ENCODE measurements around the gene LRIG1. TPM values are rescaled to one million over a fixed set of nuclear protein-coding genes. Genes with fewer than 3 reads are reported as not detected.

LRIG1 gene
- total and polyA plus RNA-seq, 2 donors from 2014 or later: 8.2 to 20.6 TPM

DNA sequence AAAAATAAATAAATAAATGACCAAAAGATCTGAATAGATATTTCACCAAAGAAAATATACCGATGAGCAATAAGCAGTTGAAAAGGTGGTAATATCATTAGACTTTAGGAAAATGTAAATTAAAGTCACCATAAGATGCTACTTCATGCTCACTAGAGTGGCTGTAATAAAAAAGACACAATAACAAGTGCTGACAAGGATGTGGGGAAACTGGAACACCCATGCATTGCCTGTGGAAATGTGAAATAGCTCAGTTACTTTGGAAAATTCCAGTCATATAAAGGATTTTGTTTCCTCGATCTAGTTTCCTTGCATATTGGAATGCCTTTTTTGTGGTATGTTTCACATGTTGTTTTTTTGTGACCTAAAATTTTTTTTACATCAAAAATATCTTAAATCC is 36.0 kb upstream of the LRIG1 start:
- no peaks in the 10 kb centered on the region for H3K36me3 ChIP-seq (ENCODE audit: control insufficient read depth in 2 of 3, insufficient read depth in 3 of 3, low read length in 3 of 3)
- H3K4me3 ChIP-seq (ENCODE audit: low read length in 3 of 3): no peak overlapping the region
- H3K27me3 ChIP-seq (ENCODE audit: control insufficient read depth, insufficient read depth, low read length): no peaks in the 10 kb centered on the region
- H3K27ac ChIP-seq (ENCODE audit: low read depth in 2 of 2, low read length in 2 of 2): no peak overlapping the region
- no peak for DNase-seq
- FAIRE-seq: no peak
- TF ChIP-seq, protein P1, sequence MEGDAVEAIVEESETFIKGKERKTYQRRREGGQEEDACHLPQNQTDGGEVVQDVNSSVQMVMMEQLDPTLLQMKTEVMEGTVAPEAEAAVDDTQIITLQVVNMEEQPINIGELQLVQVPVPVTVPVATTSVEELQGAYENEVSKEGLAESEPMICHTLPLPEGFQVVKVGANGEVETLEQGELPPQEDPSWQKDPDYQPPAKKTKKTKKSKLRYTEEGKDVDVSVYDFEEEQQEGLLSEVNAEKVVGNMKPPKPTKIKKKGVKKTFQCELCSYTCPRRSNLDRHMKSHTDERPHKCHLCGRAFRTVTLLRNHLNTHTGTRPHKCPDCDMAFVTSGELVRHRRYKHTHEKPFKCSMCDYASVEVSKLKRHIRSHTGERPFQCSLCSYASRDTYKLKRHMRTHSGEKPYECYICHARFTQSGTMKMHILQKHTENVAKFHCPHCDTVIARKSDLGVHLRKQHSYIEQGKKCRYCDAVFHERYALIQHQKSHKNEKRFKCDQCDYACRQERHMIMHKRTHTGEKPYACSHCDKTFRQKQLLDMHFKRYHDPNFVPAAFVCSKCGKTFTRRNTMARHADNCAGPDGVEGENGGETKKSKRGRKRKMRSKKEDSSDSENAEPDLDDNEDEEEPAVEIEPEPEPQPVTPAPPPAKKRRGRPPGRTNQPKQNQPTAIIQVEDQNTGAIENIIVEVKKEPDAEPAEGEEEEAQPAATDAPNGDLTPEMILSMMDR (IDR thresholded peaks at IDR 0.05; ENCODE audit: borderline replicate concordance, extremely low read depth, insufficient read depth): no peak
- no peaks in the 10 kb centered on the region for H3K4me1 ChIP-seq (ENCODE audit: control insufficient read depth in 2 of 3, insufficient read depth in 2 of 3, low read depth in 1 of 3, low read length in 3 of 3)
- intact Hi-C loops (cut with DNase I): no loop called here
- H3K9me3 ChIP-seq (ENCODE audit: control insufficient read depth in 2 of 3, insufficient read depth in 1 of 3, low read length in 3 of 3): no peaks in the 10 kb centered on the region
- H3K9ac ChIP-seq (ENCODE audit: low read length in 3 of 3): no peak overlapping the region

DNA sequence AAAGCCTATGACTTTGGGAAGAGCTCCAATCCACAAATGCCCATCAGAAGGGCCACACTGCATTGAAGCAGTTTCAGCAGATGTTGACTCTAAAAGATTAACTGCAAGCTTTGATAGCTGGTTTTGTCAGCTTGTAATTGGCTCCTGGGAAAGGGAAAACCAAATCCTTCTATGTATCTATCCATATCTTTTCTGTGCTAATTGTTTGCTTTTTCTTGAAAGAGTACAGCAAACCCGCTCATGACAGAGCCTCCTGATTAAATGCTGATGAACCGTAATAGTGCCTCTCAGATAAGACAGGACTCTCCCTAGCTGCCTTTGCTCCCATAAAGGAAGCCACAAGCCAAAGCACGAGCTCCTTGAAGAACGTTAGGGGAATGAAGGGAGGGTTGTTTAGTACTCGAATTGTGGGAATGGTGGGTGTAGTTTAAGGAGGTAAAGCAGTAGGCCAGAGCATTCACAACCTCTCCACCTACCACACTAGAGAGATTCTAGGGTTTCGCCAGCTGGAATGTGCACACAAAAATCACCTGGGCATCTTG is 33.6 kb upstream of the LRIG1 start:
- H3K4me1 ChIP-seq (ENCODE audit: control insufficient read depth in 2 of 3, insufficient read depth in 2 of 3, low read depth in 1 of 3, low read length in 3 of 3): no peaks in the 10 kb centered on the region
- H3K27me3 ChIP-seq (ENCODE audit: control insufficient read depth, insufficient read depth, low read length): no peaks in the 10 kb centered on the region
- intact Hi-C loops (cut with DNase I): no loop called here
- TF ChIP-seq, protein P1 (IDR thresholded peaks at IDR 0.05; ENCODE audit: borderline replicate concordance, extremely low read depth, insufficient read depth): no peak
- no peaks in the 10 kb centered on the region for H3K9me3 ChIP-seq (ENCODE audit: control insufficient read depth in 2 of 3, insufficient read depth in 1 of 3, low read length in 3 of 3)
- H3K27ac ChIP-seq (ENCODE audit: low read depth in 2 of 2, low read length in 2 of 2): no peak overlapping the region
- H3K9ac ChIP-seq (ENCODE audit: low read length in 3 of 3): no peak overlapping the region
- H3K4me3 ChIP-seq (ENCODE audit: low read length in 3 of 3): no peak overlapping the region
- FAIRE-seq (no peak), DNase-seq (no peak)
- no peaks in the 10 kb centered on the region for H3K36me3 ChIP-seq (ENCODE audit: control insufficient read depth in 2 of 3, insufficient read depth in 3 of 3, low read length in 3 of 3)

DNA sequence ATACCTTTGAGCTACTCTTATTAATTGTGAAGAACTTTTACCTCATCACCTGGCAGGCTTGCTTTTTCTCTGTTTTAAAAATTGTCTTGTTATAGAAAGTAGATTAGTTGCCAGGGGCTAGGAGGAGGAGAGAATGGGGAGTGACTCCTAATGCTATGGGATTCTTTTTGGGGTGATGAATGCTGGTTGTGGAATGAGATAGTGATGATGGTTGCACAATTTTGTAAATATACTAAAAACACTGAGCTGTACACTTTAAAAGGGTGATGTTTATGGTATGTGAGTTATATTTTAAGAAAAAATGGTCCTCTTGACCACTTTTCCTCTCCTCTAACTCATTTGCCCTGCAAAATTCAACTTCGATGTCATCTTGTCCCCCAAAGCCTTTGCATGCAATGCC is 31.8 kb upstream of the LRIG1 start:
- intact Hi-C loops (cut with DNase I): no loop called here
- Histone ChIP-seq H3K9ac (ENCODE audit: low read length in 3 of 3) (no peak overlapping the region), H3K27me3 (ENCODE audit: control insufficient read depth, insufficient read depth, low read length) (no peaks in the 10 kb centered on the region), H3K9me3 (ENCODE audit: control insufficient read depth in 2 of 3, insufficient read depth in 1 of 3, low read length in 3 of 3) (no peaks in the 10 kb centered on the region), H3K4me3 (ENCODE audit: low read length in 3 of 3) (no peak overlapping the region), H3K27ac (ENCODE audit: low read depth in 2 of 2, low read length in 2 of 2) (no peak overlapping the region), H3K36me3 (ENCODE audit: control insufficient read depth in 2 of 3, insufficient read depth in 3 of 3, low read length in 3 of 3) (no peaks in the 10 kb centered on the region), H3K4me1 (ENCODE audit: control insufficient read depth in 2 of 3, insufficient read depth in 2 of 3, low read depth in 1 of 3, low read length in 3 of 3) (no peaks in the 10 kb centered on the region)
- DNase-seq (no peak), FAIRE-seq (no peak)
- TF ChIP-seq, protein P1 (IDR thresholded peaks at IDR 0.05; ENCODE audit: borderline replicate concordance, extremely low read depth, insufficient read depth): no peak

DNA sequence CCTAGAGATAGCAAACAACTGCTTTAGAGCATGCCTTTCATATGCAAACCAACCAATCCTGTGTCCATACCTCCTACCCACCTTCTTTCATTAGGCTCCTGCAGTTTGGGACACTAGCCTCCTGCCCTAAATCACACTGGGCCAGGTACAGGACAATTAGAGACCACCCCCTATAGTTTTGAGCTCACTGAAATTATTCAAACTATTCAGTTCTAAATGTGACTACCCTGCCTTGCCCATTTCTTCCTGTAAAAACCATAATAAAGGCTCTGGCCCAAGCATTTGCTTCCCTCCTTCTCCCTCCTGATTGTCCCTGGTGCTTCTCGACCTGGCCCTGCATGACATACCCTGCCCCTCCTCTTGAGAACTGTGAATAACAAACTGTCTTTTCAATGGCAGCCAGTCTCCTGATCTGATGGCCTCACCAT is 31.4 kb upstream of the LRIG1 start:
- H3K9me3 ChIP-seq (ENCODE audit: control insufficient read depth in 2 of 3, insufficient read depth in 1 of 3, low read length in 3 of 3): no peaks in the 10 kb centered on the region
- no peaks in the 10 kb centered on the region for H3K27me3 ChIP-seq (ENCODE audit: control insufficient read depth, insufficient read depth, low read length)
- no peaks in the 10 kb centered on the region for H3K4me1 ChIP-seq (ENCODE audit: control insufficient read depth in 2 of 3, insufficient read depth in 2 of 3, low read depth in 1 of 3, low read length in 3 of 3)
- DNase-seq (no peak), FAIRE-seq (no peak)
- H3K9ac ChIP-seq (ENCODE audit: low read length in 3 of 3): no peak overlapping the region
- intact Hi-C loops (cut with DNase I): no loop called here
- no peaks in the 10 kb centered on the region for H3K36me3 ChIP-seq (ENCODE audit: control insufficient read depth in 2 of 3, insufficient read depth in 3 of 3, low read length in 3 of 3)
- H3K27ac ChIP-seq (ENCODE audit: low read depth in 2 of 2, low read length in 2 of 2): no peak overlapping the region
- no peak overlapping the region for H3K4me3 ChIP-seq (ENCODE audit: low read length in 3 of 3)
- TF ChIP-seq, protein P1 (IDR thresholded peaks at IDR 0.05; ENCODE audit: borderline replicate concordance, extremely low read depth, insufficient read depth): no peak
